Gastroesophageal sphincter (tissue), 4 donors: ENCODE measurements around the gene SDF2L1. TPM values are rescaled to one million over a fixed set of nuclear protein-coding genes. Genes with fewer than 3 reads are reported as not detected.
A peak's percentile ranks its signal among the peaks of the same experiment; 100 is the strongest.

ENCODE experiments used
- ATAC-seq: fragments of 150-250 bp; one replicate; pipeline ENCODE4 v1.9.1; 2016; ENCODE audit warnings: mild to moderate bottlenecking, moderate library complexity
- H3K27ac ChIP-seq, 4 donors: fragments of 200-600 bp; sonication (generic) in 3 of 4; 1 replicate in 3 of 4; 2 replicates in 1 of 4; pipeline ENCODE4 v1.5.1; 2016 to 2019
- H3K27me3 ChIP-seq: fragments of 200-600 bp; sonication (generic); one replicate; pipeline ENCODE4 v1.5.1; 2019
- H3K36me3 ChIP-seq, 2 donors: fragments of 200-600 bp; sonication (generic); one replicate each; pipeline ENCODE4 v1.5.1; 2019; ENCODE audit warnings: control low read depth in 1 of 2
- H3K4me1 ChIP-seq, 3 donors: fragments of 200-600 bp; sonication (generic); 1 replicate in 2 of 3; 2 replicates in 1 of 3; pipeline ENCODE4 v1.5.1; 2016 to 2019; ENCODE audit warnings: control low read depth in 2 of 3
- H3K4me3 ChIP-seq, 2 donors: fragments of 200-600 bp; sonication (generic); one replicate each; pipeline ENCODE4 v1.5.1; 2019; ENCODE audit warnings: mild to moderate bottlenecking in 1 of 2, moderate library complexity in 1 of 2
- H3K9me3 ChIP-seq, 3 donors: fragments of 200-600 bp; sonication (generic); one replicate each; pipeline ENCODE4 v1.5.1; 2017 to 2019; ENCODE audit warnings: control low read depth in 2 of 3
- EP300 ChIP-seq: sonication (generic); formaldehyde crosslinking; IDR thresholded peaks from one replicate; pipeline ENCODE4 v1.6.1; 2017; ENCODE audit warnings: antibody characterized with exemption, mild to moderate bottlenecking
- POLR2A ChIP-seq, 2 donors: fragments of 450-650 bp; IDR thresholded peaks; one replicate each; pipeline ENCODE4 v1.6.1; 2017; ENCODE audit warnings: antibody characterized with exemption in 2 of 2, mild to moderate bottlenecking in 2 of 2, moderate library complexity in 1 of 2
- POLR2AphosphoS5 ChIP-seq: sonication (generic); formaldehyde crosslinking; IDR thresholded peaks from one replicate; pipeline ENCODE4 v1.6.1; 2017; ENCODE audit warnings: antibody characterized with exemption
- WGBS, 2 donors: methylation state at CpG; one replicate each; pipeline ENCODE4 v1.1.5; 2018; ENCODE audit warnings: low coverage in 1 of 2; 5-methylcytosine and 5-hydroxymethylcytosine counted together
- total RNA-seq, 4 donors: library from RNA; depleted of rRNA; stranded (reverse); fragments of >200 nt; gene quantifications; one replicate each; pipeline ENCODE4 v1.1.0, GENCODE V29; 2016
- TF ChIP-seq, protein P1 (sequence below), 4 experiments: fragments of 200-600 bp in 2 of 4; fragments of 450-650 bp in 2 of 4; sonication (generic) in 1 of 4; IDR thresholded peaks; one replicate each; pipeline ENCODE4 v1.5.1; 2017 to 2019; ENCODE audit warnings: antibody characterized with exemption in 4 of 4, mild to moderate bottlenecking in 2 of 4, moderate library complexity in 2 of 4

The SDF2L1 gene
- total RNA-seq, 4 donors from 2014 or later = 20.7 to 44.1 (median 30.5) TPM

DNA sequence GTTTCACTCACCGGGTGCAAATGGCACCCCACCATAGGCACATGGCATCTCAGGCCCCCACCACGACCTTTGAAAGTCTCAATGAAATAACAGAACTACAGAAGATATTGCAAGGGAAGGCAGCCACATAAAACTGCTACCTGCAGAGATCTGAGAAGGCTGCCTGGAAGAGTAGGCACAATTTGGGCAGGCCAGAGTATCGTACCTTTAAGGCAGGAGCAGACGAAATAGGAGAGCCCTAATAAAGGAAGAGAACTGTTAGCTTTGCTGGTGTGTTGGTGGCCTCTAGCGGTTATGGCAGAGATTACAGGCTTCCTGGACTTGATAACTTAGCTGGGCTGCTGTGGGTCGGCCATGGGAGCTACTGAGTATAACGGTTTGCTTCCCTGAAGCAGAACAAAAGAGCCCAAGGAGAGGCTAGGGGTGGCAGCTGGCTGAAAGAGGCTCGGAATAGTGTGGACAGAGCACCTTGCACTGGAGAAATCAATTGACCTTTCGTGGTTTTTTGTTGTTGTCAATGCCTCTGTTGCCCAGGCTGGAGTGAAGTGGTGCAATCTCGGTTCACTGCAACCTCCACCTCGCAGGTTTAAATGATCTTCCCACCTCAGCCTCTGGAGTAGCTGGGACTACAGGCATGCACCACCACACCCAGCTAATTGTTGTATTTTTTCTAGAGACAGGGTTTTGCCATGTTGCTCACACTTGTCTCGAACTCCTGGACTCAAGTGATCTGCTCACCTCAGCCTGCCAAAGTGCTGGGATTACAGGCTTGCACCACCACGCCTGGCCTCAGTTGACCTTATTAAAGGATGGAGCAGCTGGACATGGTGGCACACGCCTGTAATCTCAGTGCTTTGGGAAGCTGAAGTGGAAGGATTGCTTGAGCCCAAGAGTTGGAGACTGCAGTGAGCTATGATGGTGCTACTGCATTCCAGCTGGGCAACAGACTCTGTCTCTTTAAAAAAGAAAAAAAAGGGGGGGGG lies 4.8 kb downstream of the SDF2L1 start:
- H3K36me3 ChIP-seq = peaks cover 0 to 20% of the 10 kb centered on the region in 2 donors
- no peak for ATAC-seq
- H3K4me1 ChIP-seq = peaks cover 0 to 35% (median 19%) of the 10 kb centered on the region in 3 donors
- H3K27me3 ChIP-seq = no peaks in the 10 kb centered on the region
- 17 to 31% methylated on average over 8 to 10 of the region's 14 CpGs for WGBS, 2 donors
- no peak for TF ChIP-seq POLR2A (IDR thresholded peaks at IDR 0.05)
- TF ChIP-seq, protein P1, sequence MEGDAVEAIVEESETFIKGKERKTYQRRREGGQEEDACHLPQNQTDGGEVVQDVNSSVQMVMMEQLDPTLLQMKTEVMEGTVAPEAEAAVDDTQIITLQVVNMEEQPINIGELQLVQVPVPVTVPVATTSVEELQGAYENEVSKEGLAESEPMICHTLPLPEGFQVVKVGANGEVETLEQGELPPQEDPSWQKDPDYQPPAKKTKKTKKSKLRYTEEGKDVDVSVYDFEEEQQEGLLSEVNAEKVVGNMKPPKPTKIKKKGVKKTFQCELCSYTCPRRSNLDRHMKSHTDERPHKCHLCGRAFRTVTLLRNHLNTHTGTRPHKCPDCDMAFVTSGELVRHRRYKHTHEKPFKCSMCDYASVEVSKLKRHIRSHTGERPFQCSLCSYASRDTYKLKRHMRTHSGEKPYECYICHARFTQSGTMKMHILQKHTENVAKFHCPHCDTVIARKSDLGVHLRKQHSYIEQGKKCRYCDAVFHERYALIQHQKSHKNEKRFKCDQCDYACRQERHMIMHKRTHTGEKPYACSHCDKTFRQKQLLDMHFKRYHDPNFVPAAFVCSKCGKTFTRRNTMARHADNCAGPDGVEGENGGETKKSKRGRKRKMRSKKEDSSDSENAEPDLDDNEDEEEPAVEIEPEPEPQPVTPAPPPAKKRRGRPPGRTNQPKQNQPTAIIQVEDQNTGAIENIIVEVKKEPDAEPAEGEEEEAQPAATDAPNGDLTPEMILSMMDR (IDR thresholded peaks at IDR 0.05) = peak in 3 of 4 experiments; percentile 82 to 86 (median 82)
- H3K9me3 ChIP-seq = no peaks in the 10 kb centered on the region
- H3K27ac ChIP-seq = no peak overlapping the region
- H3K4me3 ChIP-seq = no peak overlapping the region

DNA sequence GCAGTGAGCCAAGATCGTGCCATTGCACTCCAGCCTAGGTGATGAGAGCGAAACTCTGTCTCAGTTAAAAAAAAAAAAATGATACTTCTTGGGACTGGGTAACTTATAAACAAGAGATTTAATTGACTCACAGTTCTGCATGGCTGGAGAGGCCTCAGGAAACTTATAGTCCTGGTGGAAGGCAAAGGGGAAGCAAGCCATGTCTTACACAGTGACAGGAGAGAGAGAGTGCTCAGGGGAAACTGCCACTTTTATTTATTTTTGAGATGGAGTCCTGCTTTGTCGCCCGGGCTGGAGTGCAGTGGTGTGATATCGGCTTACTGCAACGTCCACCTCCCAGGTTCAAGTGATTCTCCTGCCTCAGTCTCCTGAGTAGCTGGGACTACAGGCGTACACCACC lies 8.2 kb downstream of the SDF2L1 start:
- no peaks in the 10 kb centered on the region for H3K9me3 ChIP-seq
- H3K4me3 ChIP-seq = no peak overlapping the region
- WGBS, 2 donors = 83 to 100% methylated on average over 3 to 6 of the region's 7 CpGs
- H3K4me1 ChIP-seq = peaks cover 0 to 29% (median 11%) of the 10 kb centered on the region in 3 donors
- H3K27ac ChIP-seq = no peak overlapping the region
- ATAC-seq = no peak
- TF ChIP-seq POLR2AphosphoS5 (no peak), EP300 (no peak), POLR2A (IDR thresholded peaks at IDR 0.05) (no peak)
- TF ChIP-seq, protein P1 (IDR thresholded peaks at IDR 0.05) = no peak
- H3K36me3 ChIP-seq = peaks cover 0 to 8% of the 10 kb centered on the region in 2 donors
- peaks cover 26% of the 10 kb centered on the region for H3K27me3 ChIP-seq

DNA sequence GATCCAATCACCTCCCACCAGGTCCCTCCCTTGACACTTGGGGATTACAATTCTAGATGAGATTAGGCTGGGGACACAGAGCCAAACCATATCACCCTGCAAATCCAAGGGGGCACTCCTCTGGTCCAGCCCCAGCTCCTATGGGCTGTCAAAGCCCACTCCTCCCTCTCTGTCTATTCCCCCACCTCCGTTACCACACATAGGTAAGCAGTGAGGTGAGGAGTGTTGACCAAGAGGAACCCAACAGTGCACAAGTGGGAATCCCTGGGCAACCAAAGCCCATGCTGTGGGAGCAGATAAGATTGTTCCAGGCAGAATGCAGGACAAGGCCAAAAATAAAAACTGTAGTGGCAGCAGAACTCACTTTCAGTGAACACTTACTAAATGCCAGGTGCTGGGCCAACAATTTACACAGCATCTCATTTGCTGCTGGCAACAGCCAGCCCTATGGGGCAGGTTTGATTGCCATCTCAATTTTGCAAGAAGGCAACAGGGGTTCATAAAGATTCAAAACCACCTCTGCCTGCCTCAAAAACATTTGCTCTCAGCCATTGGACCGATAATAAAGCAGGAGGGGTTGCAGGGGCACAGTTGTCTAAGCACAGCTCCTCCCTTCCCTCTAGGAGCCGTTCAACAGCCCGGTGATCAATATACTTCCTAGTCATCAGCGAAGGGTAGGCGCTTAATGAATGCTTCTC lies 8.9 kb downstream of the SDF2L1 start:
- Histone ChIP-seq H3K4me3 (peak overlapping the region in 1 of 2 donors; percentile 65), H3K36me3 (peaks cover 0 to 4% of the 10 kb centered on the region in 2 donors), H3K27ac (no peak overlapping the region), H3K27me3 (peaks cover 33% of the 10 kb centered on the region), H3K9me3 (no peaks in the 10 kb centered on the region), H3K4me1 (peaks cover 0 to 29% (median 11%) of the 10 kb centered on the region in 3 donors)
- TF ChIP-seq, protein P1 (IDR thresholded peaks at IDR 0.05) = no peak
- no peak for TF ChIP-seq POLR2AphosphoS5
- TF ChIP-seq POLR2A (IDR thresholded peaks at IDR 0.05) = no peak
- no peak for TF ChIP-seq EP300
- 0 to 7% methylated on average over 1 to 5 of the region's 6 CpGs for WGBS, 2 donors
- no peak for ATAC-seq

DNA sequence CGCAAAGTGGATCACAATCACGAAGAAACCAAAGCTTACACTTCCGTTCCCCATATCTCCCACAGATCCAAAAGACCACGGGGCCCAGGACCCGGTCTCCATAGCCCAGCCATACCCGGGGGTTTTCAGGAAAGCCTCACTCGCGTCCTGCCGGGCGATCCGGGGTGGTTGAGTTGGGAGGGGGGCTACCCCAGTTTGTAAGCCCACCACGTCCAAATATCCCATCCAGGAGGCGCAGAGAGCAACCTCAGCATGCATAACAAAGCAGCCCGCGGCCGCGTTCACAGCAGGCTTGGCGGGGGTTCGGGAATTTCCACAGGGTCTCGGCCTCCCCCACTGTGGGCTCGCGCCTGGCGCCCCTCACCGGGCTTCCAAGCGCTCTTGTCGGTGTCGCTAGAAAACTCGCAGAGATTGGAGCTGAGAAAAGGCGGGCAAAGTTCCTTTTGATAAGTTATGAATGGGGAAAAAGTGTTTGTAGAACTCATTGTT lies 9.5 kb downstream of the SDF2L1 start:
- peaks cover 0 to 25% (median 11%) of the 10 kb centered on the region in 3 donors for H3K4me1 ChIP-seq
- 2% methylated on average over 9 of the region's 29 CpGs; no CpG with 5 or more reads in 1 of the 2 donors for WGBS, 2 donors
- H3K36me3 ChIP-seq = peaks cover 0 to 4% of the 10 kb centered on the region in 2 donors
- peaks cover 38% of the 10 kb centered on the region for H3K27me3 ChIP-seq
- TF ChIP-seq POLR2A (IDR thresholded peaks at IDR 0.05) (no peak), EP300 (no peak)
- peak overlapping the region in 2 of 4 donors; percentile 57 to 58 for H3K27ac ChIP-seq
- H3K4me3 ChIP-seq = peak overlapping the region; percentile 55 to 65
- H3K9me3 ChIP-seq = no peaks in the 10 kb centered on the region
- peak; percentile 4 for ATAC-seq

DNA sequence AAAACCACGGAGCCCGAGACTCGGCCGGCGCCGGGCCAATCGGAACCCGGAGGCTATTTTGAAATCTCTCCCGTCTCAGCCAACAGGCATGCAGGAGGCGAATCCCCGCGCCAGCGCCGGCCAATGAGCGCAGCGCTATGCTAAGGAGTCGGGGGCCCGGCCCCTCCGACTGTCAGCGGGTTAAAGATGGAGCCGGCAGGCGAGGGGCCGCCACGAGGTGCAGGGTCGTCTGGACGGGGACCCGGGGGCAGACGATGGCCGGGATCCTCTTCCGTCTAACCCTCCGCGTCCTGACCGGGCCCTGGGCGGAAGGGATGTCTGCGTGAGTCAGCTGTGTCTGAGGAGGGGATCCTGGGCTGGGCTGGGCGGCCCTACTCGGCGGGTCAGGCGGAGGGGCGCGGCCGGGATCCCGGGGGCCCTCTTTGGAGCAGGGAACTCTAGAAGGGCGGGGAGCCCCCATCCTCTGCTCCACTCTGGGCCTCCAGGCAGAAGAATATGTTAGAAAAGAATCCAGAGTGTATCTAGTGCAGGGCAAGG lies 10.0 kb downstream of the SDF2L1 start:
- TF ChIP-seq POLR2A (IDR thresholded peaks at IDR 0.05) (no peak), POLR2AphosphoS5 (no peak), EP300 (no peak)
- TF ChIP-seq, protein P1 (IDR thresholded peaks at IDR 0.05) = no peak
- H3K36me3 ChIP-seq = peaks cover 0 to 4% of the 10 kb centered on the region in 2 donors
- peak; percentile 95 for ATAC-seq
- H3K27ac ChIP-seq = peak overlapping the region in 3 of 4 donors; percentile 48 to 58 (median 57)
- no peaks in the 10 kb centered on the region for H3K9me3 ChIP-seq
- peaks cover 44% of the 10 kb centered on the region for H3K27me3 ChIP-seq
- H3K4me3 ChIP-seq = peak overlapping the region; percentile 55 to 65
- no CpG with 5 or more reads among the region's 44 CpGs for WGBS, 2 donors
- peaks cover 0 to 20% (median 11%) of the 10 kb centered on the region in 3 donors for H3K4me1 ChIP-seq
